ENCODE results near the gene COL23A1.

The COL23A1 gene

DNA sequence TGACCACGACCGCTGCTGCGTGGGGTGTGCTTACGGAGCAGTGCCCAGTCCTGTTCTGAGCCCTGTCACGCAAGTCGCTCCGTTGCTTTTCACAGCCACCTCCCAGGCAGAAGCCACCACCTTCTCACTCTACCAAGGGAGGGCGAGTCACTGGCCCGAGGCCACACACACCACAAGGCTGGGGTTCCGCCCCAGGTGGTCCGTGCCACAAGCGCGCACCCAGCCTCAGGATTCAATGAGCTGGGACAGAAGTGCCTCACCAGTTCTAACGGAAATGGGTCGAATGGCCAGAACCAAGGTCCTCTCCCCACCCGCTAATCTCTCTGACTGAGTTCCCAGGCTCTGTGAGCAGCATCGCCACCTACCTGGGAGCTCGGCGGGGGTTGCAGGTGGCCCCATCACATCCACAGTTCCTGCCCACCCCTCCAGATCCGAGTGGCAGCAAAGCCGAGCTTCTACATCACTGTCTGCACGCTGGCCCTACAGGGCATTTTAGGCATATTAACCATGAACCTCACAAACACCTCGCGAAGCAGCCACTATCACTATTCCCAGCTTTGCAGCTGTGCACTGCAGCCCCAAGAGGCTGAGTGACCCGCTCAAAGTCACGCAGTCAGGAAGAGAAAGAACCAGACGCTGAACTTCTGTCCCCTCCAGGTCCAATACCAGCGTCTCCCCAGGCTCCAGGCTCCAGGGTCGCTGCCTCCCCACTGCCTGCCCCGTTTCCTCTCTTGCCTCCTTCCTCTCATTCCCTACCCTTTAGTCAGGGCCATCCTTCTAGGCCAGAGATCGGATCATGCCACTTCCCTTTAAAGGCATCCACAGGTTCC is 265.5 kb downstream of the COL23A1 start:
- TF ChIP-seq GATA3 (IDR thresholded peaks at IDR 0.05; ENCODE audit: low read depth, low read length) (no peak), GATA2 (IDR thresholded peaks at IDR 0.05; ENCODE audit: low read depth, low read length) (no peak)

DNA sequence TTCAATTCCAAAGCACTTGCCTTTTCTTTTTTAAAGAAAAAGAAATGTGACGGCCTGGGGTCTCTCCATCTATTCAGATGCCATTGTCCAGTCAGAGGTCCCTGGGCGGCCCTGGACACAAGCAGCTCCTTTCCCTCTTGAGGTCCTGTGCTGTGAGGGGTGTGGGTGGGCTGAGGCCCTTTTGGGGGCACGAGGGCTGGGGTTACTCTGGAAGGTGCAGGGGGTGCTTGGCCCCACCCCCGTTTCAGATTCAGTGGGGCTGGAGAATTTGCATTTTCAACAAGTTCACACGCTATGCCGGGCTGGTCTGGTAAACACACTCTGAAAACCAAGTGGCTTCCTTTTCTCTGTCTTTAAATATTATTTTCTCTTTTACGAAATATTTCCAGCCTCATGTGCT is 266.2 kb downstream of the COL23A1 start:
- TF ChIP-seq GATA3 (IDR thresholded peaks at IDR 0.05; ENCODE audit: low read depth, low read length) (no peak), GATA2 (IDR thresholded peaks at IDR 0.05; ENCODE audit: low read depth, low read length) (no peak)

DNA sequence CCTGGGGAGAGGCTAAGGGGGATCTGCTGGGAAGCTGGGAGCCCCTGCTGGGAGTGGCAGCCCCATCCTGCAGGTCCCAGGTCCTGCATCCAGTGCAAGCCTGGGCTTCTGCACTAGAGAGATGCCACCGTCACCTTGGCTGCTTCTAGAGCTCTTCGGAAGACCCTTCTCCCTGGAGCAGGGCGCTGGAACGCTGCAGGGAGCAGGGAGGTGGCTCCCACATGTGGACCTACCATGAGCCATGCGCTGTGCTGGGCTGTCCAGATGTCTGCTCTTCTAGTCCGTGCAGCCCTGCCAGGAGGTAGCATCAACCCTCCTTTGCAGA is 266.7 kb downstream of the COL23A1 start:
- TF ChIP-seq GATA2 (IDR thresholded peaks at IDR 0.05; ENCODE audit: low read depth, low read length) (no peak), GATA3 (IDR thresholded peaks at IDR 0.05; ENCODE audit: low read depth, low read length) (no peak)

- TF ChIP-seq GATA2 (IDR thresholded peaks at IDR 0.05; ENCODE audit: low read depth, low read length): no peak
- no peak for TF ChIP-seq GATA3 (IDR thresholded peaks at IDR 0.05; ENCODE audit: low read depth, low read length)
Observed at GRCh38 chr5:178322736-178323540, 267.3 kb downstream of the COL23A1 start.

DNA sequence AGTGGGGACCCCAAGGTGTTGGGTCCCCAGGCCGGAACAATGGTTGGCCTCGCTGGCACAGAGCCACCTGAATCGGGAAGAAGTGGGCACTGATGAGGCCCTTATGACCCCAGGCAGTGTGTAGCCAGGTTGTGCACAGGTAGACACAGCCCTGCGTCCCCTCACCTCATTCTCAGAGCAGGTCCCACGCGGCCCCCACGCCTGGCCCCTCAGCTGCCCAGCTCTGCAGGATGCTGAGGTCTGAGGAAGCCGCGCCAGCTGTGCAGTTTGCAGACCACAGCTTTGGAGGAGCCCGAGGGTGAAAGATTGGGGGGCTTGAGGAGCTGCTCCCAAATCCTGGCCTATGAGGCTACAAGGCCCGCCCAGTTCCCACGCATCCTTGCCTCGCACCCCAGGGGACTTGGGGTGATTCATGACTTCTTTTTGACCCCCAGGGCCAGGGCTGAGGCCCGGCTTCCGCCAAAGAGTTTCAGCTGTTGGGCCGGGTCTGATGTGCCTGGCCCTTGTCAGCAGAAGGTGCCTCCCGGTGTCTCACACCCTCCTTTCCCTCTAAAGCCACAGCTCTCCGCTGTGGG is 269.8 kb downstream of the COL23A1 start:
- TF ChIP-seq GATA2 (IDR thresholded peaks at IDR 0.05; ENCODE audit: low read depth, low read length) (no peak), GATA3 (IDR thresholded peaks at IDR 0.05; ENCODE audit: low read depth, low read length) (no peak)

GRCh38 chr5:178319541-178320041 is 270.6 kb downstream of the COL23A1 start:
- TF ChIP-seq GATA3 (IDR thresholded peaks at IDR 0.05; ENCODE audit: low read depth, low read length) (no peak), GATA2 (IDR thresholded peaks at IDR 0.05; ENCODE audit: low read depth, low read length) (no peak)

DNA sequence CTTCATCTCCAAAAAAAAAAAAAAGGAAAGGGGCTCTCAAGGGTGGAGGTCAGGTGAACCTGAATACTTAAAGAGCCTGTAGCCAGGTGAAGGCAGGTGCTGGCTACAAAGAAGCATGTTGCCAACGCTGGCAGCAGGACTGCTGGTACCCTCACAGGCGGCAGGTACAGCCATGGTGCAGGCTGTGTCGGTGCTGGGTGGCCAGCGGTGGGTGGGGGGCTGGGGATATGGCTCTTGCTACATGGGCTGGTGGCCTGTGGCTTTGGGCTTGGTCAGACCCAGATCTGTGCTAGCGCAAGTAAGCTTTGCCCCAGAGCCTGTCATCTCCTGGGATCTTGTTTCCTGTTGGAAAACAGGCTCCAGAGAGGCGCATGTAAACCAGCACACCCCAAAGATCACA is 271.3 kb downstream of the COL23A1 start:
- TF ChIP-seq GATA2 (IDR thresholded peaks at IDR 0.05; ENCODE audit: low read depth, low read length) (no peak), GATA3 (IDR thresholded peaks at IDR 0.05; ENCODE audit: low read depth, low read length) (no peak)

- TF ChIP-seq GATA2 (IDR thresholded peaks at IDR 0.05; ENCODE audit: low read depth, low read length) (no peak), GATA3 (IDR thresholded peaks at IDR 0.05; ENCODE audit: low read depth, low read length) (no peak)
Observed at GRCh38 chr5:178318382-178318781, 271.8 kb downstream of the COL23A1 start.

DNA sequence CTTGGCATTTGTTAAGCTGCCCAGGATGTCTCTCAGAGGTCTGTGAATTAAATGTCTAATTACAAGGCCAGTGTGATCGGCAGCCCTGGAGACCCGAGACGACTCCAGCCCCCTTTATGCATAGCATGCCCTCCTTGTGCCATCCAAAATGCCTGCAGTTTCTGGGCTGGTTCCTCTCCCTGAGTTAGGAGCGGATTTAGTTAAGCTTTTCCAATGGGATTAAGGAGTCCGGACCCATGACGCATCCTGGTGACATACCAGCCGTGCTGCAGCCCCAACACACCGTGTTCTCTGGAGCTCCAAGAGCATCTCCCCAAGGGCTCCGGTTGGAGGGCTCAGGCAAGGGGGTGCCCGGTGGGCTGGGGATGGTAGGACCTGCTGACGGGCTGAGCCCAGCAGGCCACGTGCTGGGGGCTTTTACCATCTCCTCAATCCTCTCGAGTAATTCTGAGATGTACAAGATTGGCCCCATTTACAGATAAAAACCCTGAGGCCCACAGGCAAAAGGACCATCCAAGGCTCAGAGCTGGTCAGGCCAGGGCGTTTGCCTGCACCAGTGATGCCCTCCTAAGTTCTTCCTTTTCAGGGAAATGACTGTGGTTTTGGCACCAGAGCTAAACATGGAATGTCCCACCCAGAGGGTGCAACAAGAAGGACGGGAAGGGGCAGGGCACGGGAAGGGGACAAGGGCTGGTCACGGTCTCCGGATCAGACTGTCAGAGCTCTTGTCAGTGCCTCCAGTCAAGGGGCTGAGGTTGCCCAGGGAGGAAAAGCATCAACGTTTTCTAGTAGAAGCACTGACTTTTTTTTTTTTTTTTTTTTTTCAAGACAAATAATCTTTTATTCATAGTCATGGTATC is 275.0 kb downstream of the COL23A1 start:
- TF ChIP-seq GATA2 (IDR thresholded peaks at IDR 0.05; ENCODE audit: low read depth, low read length): no peak
- no peak for TF ChIP-seq GATA3 (IDR thresholded peaks at IDR 0.05; ENCODE audit: low read depth, low read length)

DNA sequence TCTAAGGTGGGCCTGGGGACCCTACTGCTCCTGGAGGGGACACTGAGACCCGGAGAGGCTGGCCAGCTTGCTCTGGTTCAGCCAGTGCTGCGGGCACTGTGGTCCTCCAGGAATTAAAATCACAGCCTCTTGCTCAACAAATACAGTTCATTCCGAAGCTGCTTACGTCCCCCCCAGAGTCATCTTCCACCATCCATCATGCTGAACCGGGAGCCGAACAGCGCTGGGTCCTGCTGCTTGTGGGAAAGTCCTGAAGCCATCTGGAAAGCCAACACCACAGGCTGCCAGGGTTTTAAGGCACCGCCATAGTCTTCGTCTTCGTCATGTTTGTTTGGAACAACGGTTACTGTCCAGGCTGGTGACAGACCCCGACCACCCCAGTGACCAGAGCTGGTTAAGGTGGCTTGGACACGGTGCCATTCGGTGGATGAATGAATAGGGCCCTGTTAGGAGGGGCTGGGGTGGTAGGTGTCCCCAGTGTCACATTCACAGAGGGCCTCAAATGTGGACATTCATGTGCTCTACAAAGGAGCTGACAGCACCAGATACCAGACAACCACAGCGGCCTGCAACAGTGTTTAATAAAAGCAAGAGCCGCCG is 276.0 kb downstream of the COL23A1 start:
- TF ChIP-seq GATA3 (IDR thresholded peaks at IDR 0.05; ENCODE audit: low read depth, low read length) (no peak), GATA2 (IDR thresholded peaks at IDR 0.05; ENCODE audit: low read depth, low read length) (no peak)

GRCh38 chr5:178313316-178313715 is 276.9 kb downstream of the COL23A1 start:
- TF ChIP-seq GATA3 (IDR thresholded peaks at IDR 0.05; ENCODE audit: low read depth, low read length) (no peak), GATA2 (IDR thresholded peaks at IDR 0.05; ENCODE audit: low read depth, low read length) (no peak)

GRCh38 chr5:178312880-178313282 is 277.3 kb downstream of the COL23A1 start:
- TF ChIP-seq GATA3 (IDR thresholded peaks at IDR 0.05; ENCODE audit: low read depth, low read length) (no peak), GATA2 (IDR thresholded peaks at IDR 0.05; ENCODE audit: low read depth, low read length) (no peak)

Data from SH-SY5Y (cell line).